Cortex of kidney (tissue), 1 donor: ENCODE data around the gene POU3F3.

ENCODE experiments used
- DNase-seq: peaks from one replicate; lab custom pipeline; 2025; lab: John Stamatoyannopoulos, UW

POU3F3 gene

DNA sequence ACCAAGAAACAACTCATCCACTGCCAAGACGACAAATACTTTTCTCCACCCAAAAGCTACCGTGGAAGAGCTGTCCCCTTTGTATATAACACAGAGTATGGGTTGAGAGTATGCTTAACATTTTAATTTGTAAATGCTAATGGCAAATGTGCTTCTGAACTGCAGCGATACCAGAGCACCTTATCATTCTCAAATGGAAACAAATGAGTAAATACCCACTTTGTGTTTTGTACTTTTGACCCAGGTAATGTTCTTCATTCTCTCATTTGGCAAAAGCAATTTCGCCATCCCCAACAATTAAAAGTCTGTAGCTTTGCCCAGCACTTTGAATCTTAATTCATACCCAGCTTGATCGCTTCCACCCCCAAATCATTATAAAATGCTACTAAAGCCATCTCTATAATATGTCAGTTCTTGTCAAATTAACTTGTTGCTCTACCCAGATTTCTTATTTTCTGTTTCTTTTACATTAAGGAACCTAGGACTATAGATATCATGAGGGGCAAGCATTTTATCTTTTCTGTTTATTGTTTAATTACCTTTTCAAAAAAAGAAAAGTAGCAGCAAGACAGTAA is 6.2 kb upstream of the POU3F3 start:
- no peak for DNase-seq

GRCh38 chr2:104848526-104848925 is 5.4 kb upstream of the POU3F3 start:
- no peak for DNase-seq

DNA sequence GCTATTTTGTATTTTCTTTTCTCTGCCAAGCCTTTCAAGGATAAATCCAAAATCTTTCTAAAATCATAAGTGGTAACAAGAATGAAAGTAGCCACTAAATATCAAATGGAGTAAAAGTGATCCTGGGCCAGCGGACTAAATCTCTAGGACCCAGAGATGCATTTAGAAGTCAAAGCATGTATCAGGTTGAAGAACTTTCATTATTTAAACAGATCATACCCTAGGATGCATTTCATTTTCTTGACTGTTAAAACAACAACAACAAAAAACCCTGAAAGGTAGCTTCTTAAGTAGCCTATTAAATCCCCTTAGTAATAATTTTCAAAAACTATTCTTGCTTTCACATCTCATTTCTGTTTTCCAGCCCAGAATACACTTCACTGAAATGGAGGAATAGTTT is 4.8 kb upstream of the POU3F3 start:
- no peak for DNase-seq

DNA sequence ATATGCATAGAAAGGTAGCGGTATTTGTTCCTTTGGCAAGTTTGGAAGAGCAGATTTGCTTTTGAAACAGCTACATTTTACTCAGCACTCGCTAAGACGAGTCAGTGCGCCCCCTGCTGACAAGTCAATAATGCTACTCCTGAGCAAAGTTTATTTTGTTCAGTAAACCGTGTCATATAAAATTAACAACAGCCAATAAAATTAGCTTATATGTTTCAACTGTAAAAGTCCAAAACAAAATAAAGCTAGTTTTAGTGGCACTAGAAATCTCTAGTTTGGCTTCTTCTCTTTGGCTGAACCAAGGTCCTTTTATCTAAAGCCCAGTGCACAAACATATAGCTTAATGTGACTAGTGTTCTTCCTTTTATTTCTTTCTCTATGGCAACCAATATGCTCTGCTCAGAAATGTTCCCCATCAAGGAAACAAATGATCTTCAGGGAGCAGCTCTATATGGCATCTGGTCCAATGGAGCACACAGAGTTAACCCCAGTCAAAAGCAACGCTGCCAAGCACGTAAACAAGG is 4.2 kb upstream of the POU3F3 start:
- no peak for DNase-seq

DNA sequence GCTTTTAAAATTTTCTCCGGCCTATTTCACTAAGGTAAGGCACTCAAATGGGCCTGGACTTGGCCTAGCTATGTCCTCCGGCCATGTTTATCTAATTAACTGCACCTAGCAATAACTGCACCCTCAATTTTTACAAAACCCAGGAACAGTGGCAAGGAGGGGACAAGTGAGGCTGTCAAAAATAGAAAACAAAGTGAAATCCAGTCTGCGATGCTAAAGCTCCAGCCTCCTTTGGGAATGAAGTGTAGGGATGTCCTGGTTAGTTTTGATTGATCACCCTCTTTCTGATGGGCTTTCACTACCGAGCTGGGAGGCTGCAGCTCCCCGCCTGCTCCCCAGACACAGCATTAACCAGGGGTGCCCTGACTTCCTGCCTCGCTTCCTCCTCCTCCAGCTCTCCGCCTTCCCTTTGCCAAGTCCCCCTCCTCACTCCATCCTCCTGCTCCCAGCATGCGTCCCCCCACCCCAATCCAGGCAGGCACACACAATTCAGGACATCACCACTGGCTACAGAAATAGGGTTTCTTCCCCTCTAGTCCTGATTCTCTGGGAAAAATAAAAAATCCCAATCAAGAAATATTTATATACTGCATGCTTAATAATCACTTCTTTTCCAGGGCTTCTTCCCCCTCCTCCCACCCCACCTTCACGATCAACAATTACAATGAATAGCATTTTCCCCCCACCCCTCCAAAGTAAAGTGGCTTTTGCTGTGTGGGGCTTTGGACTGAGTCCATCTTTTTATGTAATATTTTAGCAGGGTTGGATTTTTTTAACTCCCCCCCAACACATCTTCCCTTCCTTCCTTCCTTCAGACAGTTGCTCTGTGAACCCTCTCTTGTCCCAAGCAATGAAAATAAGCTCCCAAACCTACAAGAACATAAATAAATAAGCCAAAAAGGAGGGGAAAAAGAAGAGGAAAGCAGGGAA is 3.3 kb upstream of the POU3F3 start:
- DNase-seq, result no peak

DNA sequence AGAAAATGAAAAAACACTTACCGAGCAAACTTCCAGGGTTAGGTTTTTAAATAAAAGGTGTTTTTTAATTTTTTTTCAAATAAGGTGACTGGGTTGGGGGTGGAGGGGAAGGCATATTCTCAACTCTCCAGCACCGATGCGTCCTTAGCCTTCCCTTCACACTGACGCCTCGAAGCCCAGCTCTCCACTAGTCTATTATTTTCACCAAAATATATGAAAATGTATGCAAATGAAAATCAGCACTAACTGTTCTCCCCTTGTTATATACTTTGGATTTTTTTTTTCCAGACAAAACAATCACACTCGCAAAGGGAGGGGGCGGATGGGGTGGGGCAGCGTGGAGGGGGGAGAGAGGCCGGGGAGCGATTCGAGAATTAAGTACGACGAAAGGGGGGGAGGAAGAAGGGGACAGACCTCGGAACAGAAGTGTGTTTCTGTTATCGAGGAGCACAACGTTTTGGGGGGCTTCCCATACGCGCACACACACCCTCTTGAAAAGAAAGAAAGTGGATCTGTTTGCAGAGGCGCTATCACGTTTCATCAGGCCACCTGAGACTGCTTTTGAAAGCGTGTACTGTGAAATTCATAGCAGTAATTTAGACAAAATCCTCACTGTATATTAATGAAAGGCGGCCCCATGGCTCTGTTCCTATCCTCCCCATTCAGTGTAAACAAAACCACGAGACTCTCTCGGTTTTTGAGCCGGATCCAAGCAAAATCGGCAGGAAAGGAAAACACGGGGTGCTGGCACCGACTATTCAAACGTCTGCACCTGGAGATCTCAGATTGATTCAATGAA is 2.4 kb upstream of the POU3F3 start:
- DNase-seq, result no peak

DNA sequence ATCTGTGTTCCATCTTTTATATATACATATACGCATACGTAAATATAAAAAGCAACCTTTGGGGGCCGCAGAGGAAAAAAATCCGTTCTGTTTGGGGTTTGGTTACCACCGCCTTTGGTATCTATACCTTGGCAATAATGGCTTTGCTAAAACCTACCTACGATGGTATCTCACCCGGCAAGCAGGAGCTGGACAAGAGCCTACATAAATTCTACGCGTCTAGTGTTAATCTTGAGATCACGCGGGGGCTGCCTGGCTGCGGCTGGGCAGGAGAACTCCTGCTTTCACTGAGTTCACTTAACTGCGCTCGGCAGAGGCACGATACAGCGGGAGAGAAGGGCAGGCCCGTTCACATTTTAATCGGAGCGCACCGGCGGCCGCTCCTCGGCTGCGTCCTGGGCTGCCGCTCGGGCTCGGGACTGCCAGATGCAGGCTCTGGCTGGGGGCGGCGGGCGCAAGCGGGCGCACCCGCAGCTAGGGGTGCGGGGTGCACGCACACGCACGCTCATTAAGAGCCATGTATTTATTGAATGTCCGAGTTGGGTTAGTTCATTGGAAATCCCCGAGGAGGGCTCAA is 1.7 kb upstream of the POU3F3 start:
- DNase-seq, result no peak

DNA sequence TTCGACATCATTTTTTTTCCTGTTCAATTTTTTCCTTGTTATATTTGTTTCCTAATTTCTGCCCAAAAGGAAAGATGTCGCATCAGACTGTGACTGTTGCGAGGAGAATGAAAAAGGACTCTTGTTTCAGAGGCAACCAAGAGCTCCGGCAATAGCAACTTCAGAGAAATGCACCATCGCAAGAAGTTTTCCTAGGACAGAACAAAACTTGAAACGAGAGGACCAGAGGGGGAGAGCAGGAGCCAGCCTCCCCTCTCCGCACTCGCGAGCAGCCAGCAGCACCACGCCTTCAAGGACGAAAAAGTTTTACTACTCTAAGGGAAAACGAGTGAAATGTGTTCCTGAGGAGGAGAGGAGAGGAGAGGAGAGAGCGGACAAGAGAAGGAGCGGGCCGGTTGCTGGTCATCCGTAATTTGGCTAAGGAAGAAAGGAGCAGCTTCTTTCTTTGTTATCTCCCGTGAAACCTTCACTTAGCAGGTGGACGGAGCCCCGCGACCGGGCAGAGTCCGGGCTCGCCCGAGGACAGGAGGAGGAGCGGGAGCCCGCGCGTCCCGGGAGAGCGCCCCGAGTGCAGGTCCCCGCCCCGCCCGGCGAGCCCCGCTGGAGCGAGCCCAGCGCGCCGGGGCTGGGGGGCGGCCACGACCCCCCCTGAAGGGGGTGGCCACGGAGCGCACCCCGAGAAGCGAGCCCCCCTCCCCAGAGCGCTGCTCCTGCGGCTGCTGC is 744 bp downstream of the POU3F3 start:
- DNase-seq, result no peak

GRCh38 chr2:104855221-104856085 is 1.5 kb downstream of the POU3F3 start:
- DNase-seq, result no peak

DNA sequence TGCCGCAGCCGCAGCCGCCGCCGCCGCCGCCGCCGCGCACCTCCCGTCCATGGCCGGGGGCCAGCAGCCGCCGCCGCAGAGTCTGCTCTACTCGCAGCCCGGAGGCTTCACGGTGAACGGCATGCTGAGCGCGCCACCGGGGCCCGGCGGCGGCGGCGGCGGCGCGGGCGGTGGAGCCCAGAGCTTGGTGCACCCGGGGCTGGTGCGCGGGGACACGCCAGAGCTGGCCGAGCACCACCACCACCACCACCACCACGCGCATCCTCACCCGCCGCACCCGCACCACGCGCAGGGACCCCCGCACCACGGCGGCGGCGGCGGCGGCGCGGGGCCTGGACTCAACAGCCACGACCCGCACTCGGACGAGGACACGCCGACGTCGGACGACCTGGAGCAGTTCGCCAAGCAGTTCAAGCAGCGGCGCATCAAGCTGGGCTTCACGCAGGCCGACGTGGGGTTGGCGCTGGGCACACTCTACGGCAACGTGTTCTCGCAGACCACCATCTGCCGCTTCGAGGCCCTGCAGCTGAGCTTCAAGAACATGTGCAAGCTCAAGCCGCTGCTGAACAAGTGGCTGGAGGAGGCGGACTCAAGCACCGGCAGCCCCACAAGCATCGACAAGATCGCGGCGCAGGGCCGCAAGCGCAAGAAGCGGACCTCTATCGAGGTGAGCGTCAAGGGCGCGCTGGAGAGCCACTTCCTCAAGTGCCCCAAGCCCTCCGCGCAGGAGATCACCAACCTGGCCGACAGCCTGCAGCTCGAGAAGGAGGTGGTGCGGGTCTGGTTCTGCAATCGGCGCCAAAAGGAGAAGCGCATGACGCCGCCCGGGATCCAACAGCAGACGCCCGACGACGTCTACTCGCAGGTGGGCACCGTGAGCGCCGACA is 2.4 kb downstream of the POU3F3 start:
- DNase-seq, result no peak

- no peak for DNase-seq
Observed at GRCh38 chr2:104856973-104857261, 3.0 kb downstream of the POU3F3 start.

GRCh38 chr2:104857262-104858005 is 3.5 kb downstream of the POU3F3 start:
- DNase-seq, result no peak

DNA sequence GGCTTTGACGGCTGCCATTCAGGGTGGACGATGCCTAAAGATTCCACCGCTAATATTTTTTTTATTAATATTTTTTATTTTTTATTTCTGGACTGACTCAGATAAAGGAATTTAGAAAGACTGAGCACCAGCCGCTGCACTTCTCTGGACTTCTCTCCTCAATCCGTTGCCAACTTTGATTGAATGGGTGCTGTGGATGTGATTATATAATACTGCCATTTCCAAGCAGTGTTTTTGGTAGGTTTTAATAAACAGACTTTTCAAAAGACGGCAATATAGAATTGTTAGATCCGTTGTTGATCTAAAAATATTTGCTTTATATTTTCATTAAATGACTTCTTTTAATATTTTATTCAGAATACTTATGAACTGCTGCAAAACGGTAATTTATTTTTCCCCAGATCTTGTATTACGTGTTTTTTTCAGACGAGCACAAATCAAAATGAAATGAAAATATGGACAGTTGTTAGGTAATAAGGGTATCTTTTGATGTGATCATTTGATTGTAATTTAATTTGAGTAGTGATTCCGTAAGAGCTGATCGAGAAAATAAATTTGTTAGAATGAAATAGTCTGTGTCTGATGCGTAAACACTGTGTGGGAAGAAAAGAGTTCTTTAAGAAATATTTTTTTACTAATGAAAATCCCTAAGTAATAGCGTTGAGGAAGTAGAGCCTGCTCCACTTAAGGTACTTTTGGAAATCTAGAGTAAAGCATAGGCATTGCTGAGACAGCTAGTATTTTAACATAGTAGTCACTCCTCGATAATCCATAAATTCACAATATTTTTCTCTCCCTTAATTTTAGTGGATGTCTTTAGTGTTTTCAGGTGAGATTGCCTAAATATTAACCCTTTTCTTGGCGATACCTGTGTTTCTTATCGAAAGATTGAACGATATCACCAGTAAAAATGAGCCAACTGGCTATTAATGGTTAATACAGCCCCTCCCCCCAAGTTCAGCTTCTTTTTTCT is 4.4 kb downstream of the POU3F3 start:
- DNase-seq, result no peak

- no peak for DNase-seq
Observed at GRCh38 chr2:104859291-104859765, 5.4 kb downstream of the POU3F3 start.

DNA sequence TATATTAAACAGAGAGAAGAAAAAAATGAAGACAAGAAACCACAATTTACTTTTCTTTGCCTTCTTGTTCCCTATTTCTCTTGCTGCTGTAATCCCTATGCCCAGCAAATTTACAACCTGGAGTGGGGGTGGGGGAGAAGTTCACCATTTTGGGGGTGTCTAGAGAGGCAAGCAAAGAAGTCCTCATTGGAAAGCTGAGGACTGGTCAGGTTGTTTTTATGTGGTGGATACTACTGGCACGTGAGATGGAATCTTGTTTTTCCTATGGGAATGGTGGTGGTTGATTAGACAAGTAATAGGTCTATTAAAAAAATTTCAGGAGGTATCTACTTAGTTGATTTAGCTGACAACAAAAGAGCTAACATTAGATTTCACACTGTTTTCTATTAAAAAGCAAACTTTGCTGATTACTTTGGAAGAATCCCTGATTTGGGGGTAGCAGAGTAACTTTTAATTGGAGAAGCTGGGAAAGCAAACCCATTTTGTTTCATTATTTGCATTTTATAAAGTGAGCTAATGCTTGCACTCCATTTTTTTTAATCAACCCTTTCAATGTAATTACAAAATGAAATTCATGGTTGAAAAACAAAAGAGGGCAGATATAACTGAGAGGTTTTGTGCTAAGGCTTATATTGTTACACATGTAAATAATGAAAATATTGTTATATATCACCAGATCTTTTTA is 6.0 kb downstream of the POU3F3 start:
- DNase-seq, result no peak

DNA sequence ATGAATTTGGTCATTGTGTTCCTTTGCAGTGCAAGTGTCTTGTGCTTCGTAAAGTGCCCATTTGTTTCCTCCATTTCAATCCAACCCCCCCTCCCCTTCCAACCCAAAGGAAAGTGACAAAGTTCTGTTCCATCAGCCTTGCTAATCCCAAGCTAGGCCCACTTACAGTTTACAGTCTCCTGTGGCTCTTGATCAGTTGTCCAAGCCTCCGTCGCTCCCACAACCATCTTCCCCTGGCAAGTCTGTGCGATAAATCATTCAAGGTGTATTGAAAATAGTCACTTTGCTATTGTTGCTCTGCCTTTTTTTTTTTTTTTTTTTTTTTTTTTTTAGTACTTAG is 6.5 kb downstream of the POU3F3 start:
- no peak for DNase-seq
